GM21390 (cell line): ENCODE results near the gene KRT25.
"Not testable (repeated sequence)": the region's sequence is repeated elsewhere in the genome, so short reads cannot be mapped to it uniquely, and the experiment has no call there.

Experiments
- ATAC-seq: cut with Tn5 transposase; IDR thresholded peaks from one replicate; pipeline ENCODE4 v1.9.1; 2021; ENCODE audit not compliant: unreplicated experiment

The KRT25 gene

GRCh38 chr17:40760105-40761016 lies 5.2 kb upstream of the KRT25 start:
- no peak for ATAC-seq

GRCh38 chr17:40753804-40754203 lies 1.3 kb downstream of the KRT25 start:
- ATAC-seq, result no peak

- no peak for ATAC-seq
These were observed 4.1 kb downstream of the KRT25 start for GRCh38 chr17:40751065-40751464.

GRCh38 chr17:40750391-40750790 lies 4.7 kb downstream of the KRT25 start:
- ATAC-seq, result no peak

GRCh38 chr17:40748666-40749065 lies 6.5 kb downstream of the KRT25 start:
- ATAC-seq, result not testable (repeated sequence)

GRCh38 chr17:40738553-40738952 lies 16.6 kb downstream of the KRT25 start:
- ATAC-seq, result no peak

- ATAC-seq, result no peak
These were observed 20.1 kb downstream of the KRT25 start for GRCh38 chr17:40735016-40735415.

- no peak for ATAC-seq
These were observed 21.1 kb downstream of the KRT25 start for GRCh38 chr17:40734018-40734417.

GRCh38 chr17:40730970-40731369 lies 24.2 kb downstream of the KRT25 start:
- no peak for ATAC-seq

GRCh38 chr17:40727447-40728231 lies 27.5 kb downstream of the KRT25 start:
- ATAC-seq, result no peak

- ATAC-seq, result no peak
These were observed 28.2 kb downstream of the KRT25 start for GRCh38 chr17:40726919-40727318.

GRCh38 chr17:40724656-40725055 lies 30.5 kb downstream of the KRT25 start:
- ATAC-seq, result no peak

- no peak for ATAC-seq
These were observed 32.9 kb downstream of the KRT25 start for GRCh38 chr17:40722241-40722640.

- no peak for ATAC-seq
These were observed 34.2 kb downstream of the KRT25 start for GRCh38 chr17:40720899-40721298.

- ATAC-seq, result no peak
These were observed 36.2 kb downstream of the KRT25 start for GRCh38 chr17:40718930-40719329.

- ATAC-seq, result no peak
These were observed 37.4 kb downstream of the KRT25 start for GRCh38 chr17:40717776-40718175.

- no peak for ATAC-seq
These were observed 40.7 kb downstream of the KRT25 start for GRCh38 chr17:40714473-40714872.

GRCh38 chr17:40707745-40708144 lies 47.4 kb downstream of the KRT25 start:
- ATAC-seq, result no peak

- ATAC-seq, result no peak
These were observed 49.5 kb downstream of the KRT25 start for GRCh38 chr17:40705584-40705983.

- no peak for ATAC-seq
These were observed 51.5 kb downstream of the KRT25 start, which contains the start of gene KRT24 for GRCh38 chr17:40703652-40704051. Gene KRT24, minus strand, starts transcription at chr17:40703752. Its CDS starts 59 bp downstream, at chr17:40703693.

GRCh38 chr17:40702271-40702670 lies 52.9 kb downstream of the KRT25 start:
- no peak for ATAC-seq

GRCh38 chr17:40699853-40700252 lies 55.3 kb downstream of the KRT25 start:
- no peak for ATAC-seq
